DOHH2 (cell line): ENCODE results near the gene DGKE.

ENCODE experiments used
- EZH2phosphoT487 ChIP-seq: fragments of 200-600 bp; sonication (generic); IDR thresholded peaks from 2 replicates; pipeline ENCODE4 v1.6.1; 2017; ENCODE audit warnings: borderline replicate concordance, mild to moderate bottlenecking, antibody characterized with exemption, low read length, moderate library complexity, mixed read lengths
- TF ChIP-seq, protein P1 (sequence below): fragments of 200-600 bp; sonication (generic); IDR thresholded peaks from one replicate; pipeline ENCODE4 v1.5.1; 2014; ENCODE audit warnings: antibody characterized with exemption, mild to moderate bottlenecking, low read depth, low read length; ENCODE audit not compliant: poor library complexity, severe bottlenecking

DNA sequence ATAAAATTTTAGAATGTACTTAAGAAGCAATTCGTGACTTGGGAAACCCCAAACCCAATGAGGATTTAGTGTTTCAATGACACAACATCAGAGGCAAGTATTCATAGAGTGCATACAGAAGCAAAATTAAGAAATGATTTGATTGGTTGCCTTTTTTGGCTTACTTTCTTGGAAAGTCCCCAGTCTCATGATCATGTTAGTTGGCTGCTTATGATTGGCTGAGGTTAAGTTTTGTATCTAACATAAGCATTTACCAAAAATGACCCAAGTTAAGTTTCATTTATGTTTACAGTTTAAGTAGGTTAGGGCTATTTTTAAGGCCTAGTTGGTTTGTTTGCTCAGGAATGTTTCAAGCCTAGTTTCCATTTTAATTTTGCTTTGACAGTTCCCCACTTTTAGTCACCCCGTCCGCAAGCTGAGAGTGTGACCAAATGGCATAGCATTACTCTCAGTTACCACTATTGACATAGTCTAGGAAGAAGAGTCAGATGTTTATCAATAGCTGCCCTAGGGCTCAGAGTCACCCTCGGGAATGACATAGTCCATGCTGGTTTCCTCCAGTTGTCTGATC lies 36.2 kb downstream of the DGKE start:
- TF ChIP-seq, protein P1, sequence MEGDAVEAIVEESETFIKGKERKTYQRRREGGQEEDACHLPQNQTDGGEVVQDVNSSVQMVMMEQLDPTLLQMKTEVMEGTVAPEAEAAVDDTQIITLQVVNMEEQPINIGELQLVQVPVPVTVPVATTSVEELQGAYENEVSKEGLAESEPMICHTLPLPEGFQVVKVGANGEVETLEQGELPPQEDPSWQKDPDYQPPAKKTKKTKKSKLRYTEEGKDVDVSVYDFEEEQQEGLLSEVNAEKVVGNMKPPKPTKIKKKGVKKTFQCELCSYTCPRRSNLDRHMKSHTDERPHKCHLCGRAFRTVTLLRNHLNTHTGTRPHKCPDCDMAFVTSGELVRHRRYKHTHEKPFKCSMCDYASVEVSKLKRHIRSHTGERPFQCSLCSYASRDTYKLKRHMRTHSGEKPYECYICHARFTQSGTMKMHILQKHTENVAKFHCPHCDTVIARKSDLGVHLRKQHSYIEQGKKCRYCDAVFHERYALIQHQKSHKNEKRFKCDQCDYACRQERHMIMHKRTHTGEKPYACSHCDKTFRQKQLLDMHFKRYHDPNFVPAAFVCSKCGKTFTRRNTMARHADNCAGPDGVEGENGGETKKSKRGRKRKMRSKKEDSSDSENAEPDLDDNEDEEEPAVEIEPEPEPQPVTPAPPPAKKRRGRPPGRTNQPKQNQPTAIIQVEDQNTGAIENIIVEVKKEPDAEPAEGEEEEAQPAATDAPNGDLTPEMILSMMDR: no peak
- no peak for TF ChIP-seq EZH2phosphoT487
